Heart left ventricle (tissue), 13 donors: ENCODE data around the gene OSBPL7.

Experiments used
- CTCF ChIP-seq, 12 donors: fragments of 200-600 bp; sonication (generic) in 4 of 12; IDR thresholded peaks; one replicate each; pipeline versions ENCODE4 v1.5.0 to v1.8.0; 2018 to 2022; ENCODE audit warnings: antibody characterized with exemption in 12 of 12, mild to moderate bottlenecking in 5 of 12
- POLR2A ChIP-seq, 2 donors: fragments of 450-650 bp; IDR thresholded peaks; one replicate each; pipeline ENCODE4 v1.6.1; 2017; ENCODE audit warnings: antibody characterized with exemption in 2 of 2, mild to moderate bottlenecking in 2 of 2, moderate library complexity in 2 of 2
- donor health status: ischemic (EF 13 %, LVEDD 7.1; RV severe dilation, severe dysfunction).
- donor health status: DM: no; HTN: yes; CAD: no.
- donor health status: DM: no; HTN: no; CAD: no.
- donor health status: ischemic (EF 25% LVEDD 6.9; RV normal size, moderate dysfunction).
- donor health status: ischemic (EF 25% LVEDD 5.7; RV mildly dilated, moderate dysfunction).
- donor health status: ischemic (EF 35%, LVEDD 5.7; RV mildly dilated, moderate dysfunction).
- donor health status: nonischemic (EF 11% LVEDD 7.7; RV severe dilation, severe dysfunction).
- donor health status: DM: yes; HTN: yes; CAD: no.
- donor health status: PGD.
- donor health status: ischemic (EF 29% LVEDD 5.4; RV normal size, mild dysfunction).
- donor health status: nonischemic (EF 23%, LVEDD 6.1; RV moderate dilation, normal function).

GRCh38 chr17:47819475-47819874, 2.1 kb downstream of the OSBPL7 start:
- TF ChIP-seq CTCF (IDR thresholded peaks at IDR 0.05) = no peak
- TF ChIP-seq POLR2A (IDR thresholded peaks at IDR 0.05) = no peak
